Choroid plexus epithelial cell (primary cell): Measurements from ENCODE around the gene ZSCAN16.

Experiments used
- DNase-seq: peaks from one replicate; pipeline ENCODE4 v3.0.0-alpha.2; 2010; ENCODE audit warnings: low read depth
- H3K4me3 ChIP-seq: 2 replicates; pipeline ENCODE4 v1.5.1; 2011; ENCODE audit warnings: low read depth, mild to moderate bottlenecking, control low read depth, low read length, moderate library complexity
- TF ChIP-seq, protein P1 (sequence below): conservative IDR thresholded peaks from 2 replicates; pipeline ENCODE4 v1.5.1; 2011; ENCODE audit warnings: low read depth, mild to moderate bottlenecking, control low read depth, inconsistent platforms, low read length, moderate library complexity

ZSCAN16 gene

DNA sequence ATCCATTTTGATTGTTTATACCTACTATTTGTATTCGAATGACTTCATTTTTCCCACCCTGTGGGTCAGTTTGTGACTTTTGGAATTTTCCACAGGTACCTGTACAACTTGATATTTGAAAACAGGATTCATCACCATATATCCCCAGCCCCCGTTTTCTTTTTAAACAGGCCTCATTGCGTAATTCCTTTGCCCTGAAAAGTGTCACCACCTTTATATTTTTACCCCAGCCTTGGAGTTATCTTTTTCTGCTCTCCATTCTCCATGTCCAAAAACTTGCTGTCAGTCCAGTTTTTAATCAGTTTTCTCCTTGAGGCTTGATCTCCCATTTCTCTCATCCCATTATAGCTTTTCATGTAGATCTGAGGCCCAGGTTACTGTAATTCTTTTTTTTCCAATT is 33.9 kb downstream of the ZSCAN16 start:
- DNase-seq: no peak
- H3K4me3 ChIP-seq: no peak overlapping the region
- TF ChIP-seq, protein P1, sequence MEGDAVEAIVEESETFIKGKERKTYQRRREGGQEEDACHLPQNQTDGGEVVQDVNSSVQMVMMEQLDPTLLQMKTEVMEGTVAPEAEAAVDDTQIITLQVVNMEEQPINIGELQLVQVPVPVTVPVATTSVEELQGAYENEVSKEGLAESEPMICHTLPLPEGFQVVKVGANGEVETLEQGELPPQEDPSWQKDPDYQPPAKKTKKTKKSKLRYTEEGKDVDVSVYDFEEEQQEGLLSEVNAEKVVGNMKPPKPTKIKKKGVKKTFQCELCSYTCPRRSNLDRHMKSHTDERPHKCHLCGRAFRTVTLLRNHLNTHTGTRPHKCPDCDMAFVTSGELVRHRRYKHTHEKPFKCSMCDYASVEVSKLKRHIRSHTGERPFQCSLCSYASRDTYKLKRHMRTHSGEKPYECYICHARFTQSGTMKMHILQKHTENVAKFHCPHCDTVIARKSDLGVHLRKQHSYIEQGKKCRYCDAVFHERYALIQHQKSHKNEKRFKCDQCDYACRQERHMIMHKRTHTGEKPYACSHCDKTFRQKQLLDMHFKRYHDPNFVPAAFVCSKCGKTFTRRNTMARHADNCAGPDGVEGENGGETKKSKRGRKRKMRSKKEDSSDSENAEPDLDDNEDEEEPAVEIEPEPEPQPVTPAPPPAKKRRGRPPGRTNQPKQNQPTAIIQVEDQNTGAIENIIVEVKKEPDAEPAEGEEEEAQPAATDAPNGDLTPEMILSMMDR: no peak

DNA sequence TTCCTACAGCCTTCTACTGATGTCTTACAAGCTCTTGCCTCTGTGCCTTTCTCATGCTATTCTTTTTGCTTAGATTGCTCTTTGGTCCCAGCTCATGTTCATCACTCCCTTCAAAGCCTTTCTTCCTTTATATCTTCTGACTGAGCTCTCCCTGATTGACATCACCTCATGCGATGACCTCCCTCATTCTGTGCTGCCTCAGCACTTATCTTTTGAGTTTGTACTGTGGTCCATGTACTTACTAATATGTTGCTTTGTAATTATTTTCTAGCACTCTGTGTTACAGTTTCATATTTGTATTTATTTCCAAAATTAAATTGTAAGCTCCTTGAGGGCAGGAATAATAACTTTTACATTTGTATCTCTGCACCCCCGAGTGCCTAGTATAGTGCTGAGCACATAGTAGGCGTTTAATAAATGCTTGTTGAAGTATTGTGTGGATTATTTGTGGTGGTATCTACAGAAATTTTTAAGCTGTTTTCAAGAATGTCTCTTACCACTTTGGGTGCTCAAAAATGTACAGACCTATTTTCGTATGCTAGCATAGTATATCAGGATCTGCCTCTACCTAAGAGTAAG is 34.7 kb downstream of the ZSCAN16 start:
- TF ChIP-seq, protein P1: no peak
- no peak for DNase-seq
- H3K4me3 ChIP-seq: no peak overlapping the region

DNA sequence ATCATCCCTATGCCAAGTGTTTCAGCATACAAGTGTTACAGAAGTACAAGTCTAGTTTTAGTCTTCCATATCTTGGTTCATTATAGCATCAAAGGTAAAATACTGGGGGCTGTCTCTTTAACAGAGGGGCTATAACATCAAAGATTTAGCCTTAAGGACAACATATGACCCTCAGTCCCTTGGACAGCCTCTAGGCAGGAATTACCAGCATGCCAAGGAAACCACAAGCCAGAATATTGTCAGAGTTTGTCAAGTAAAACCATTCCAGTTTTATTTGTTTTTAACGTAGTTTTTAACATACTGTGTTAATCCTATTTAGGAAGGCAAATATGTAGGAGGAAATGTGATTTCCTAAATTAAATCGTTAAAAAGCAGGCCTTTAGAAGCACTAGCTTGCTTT is 35.8 kb downstream of the ZSCAN16 start:
- TF ChIP-seq, protein P1: no peak
- no peak for DNase-seq
- no peak overlapping the region for H3K4me3 ChIP-seq

DNA sequence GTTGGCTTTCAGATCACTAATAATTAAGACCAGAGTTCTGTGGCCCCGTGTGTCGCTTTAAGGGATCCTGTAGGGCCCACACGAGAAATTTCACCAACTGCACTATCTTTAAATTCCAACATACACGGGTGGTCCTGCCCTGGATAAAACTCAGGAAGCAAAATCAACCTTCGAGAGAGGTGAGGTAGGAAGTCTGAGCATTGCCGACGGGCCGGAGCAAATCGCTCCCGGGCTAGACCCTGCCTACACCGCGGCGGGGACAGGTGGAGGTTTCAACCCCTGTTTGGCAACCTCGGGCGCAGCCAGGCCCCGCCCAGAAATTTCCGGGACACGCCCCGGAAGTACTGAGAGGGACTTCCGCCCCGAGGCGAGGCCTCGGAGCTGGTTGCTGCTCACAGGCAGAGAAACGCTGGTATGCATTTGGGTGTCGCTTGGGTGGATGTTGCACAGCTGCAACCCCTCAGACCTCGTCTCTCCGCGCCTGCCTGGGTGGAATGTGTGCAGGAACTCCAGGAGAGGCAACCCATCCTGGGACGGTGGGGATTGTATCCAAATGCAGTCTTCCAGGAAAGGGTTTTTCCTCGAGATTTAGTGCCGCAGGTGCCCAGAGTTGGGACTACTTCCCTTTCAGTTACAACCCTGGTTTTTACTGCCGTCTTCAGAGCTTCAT is 37.1 kb downstream of the ZSCAN16 start:
- H3K4me3 ChIP-seq: peak overlapping the region; percentile 64
- TF ChIP-seq, protein P1: no peak
- DNase-seq: peak; percentile 62

DNA sequence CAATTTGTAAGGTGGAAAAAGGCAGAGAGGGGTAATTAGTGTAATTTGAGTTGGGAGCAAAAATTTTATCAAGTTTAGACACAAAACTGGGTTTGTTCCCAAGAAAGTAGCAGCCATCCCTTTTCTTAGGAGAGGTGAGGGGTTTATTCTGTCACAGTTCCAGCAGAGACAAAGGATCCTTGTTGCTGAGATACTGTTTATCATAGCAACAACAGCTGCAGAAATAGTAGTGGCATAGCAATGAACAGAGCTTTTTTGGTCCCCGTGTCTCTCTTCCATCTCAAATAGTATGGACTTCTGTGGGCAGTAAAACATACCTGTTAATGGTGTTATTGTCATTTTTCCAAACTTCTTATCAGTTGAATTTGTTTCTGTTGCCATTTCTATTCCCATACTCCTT is 41.2 kb downstream of the ZSCAN16 start:
- DNase-seq: no peak
- TF ChIP-seq, protein P1: no peak
- no peak overlapping the region for H3K4me3 ChIP-seq

DNA sequence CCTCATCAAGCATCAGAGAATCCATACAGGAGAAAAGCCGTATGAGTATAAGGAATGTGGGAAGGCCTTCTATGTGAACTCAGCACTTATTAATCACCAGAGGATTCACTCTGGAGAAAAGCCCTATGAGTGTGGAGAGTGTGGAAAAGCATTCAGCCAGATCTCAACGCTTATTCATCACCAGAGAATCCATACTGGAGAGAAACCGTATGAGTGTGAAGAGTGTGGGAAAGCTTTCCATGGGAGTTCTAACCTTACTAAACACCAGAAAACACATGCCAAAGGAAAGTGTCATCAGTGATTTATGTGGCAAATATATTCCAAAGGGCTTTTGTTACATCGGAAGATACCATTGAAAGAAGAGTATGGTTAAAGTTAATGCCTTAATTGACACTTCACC is 42.7 kb downstream of the ZSCAN16 start:
- DNase-seq: peak; percentile 36
- no peak overlapping the region for H3K4me3 ChIP-seq
- TF ChIP-seq, protein P1: no peak

DNA sequence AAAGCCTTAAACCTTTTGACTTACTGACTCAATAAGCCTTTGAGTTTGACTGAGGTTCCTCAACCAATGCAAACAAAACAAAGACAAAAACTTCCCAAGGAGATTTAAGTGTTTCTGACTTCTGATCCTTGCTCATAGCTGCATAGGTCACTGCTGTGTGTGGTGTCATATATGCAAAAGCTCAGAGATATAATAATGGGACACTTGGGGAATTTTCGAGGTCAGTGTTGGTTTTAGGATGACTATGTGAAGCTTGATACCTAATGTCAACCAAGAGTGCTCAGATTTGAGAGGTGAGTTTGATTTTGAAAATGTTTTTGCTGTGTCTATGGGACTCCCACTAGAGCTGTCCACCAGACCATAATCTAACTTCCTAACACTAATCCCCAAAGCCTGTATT is 43.5 kb downstream of the ZSCAN16 start:
- TF ChIP-seq, protein P1: no peak
- no peak for DNase-seq
- no peak overlapping the region for H3K4me3 ChIP-seq
